ENCODE results near the gene RELA.
A peak's percentile ranks its signal among the peaks of the same experiment; 100 is the strongest.
"Not testable (repeated sequence)": the region's sequence is repeated elsewhere in the genome, so short reads cannot be mapped to it uniquely, and the experiment has no call there.

RELA gene

DNA sequence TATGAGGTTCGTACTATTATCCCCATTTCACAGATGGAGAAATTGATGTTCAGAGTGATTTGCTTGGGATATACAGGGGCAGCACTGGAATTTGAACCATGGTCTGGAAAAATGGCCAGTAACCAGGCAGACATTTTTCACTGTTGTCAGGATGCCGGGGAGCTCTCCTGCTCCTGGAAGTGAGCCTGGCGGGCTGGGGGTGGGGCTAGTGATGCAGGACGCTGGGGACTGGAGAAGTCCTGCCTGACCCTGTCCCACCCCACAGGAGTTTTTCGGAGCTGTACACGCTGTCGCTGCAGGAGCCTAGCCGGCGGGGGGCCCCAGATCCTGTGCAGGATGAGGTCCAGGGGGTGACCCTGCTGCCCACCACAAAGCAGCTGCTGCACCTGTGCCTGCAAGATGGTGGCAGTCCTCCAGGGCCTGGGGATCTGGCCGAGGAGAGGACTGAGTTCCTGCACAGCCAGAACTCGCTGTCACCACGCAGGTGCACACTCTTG, 13.7 kb downstream of the RELA start:
- DNase-seq (ENCODE audit: low read depth) = no peak

DNA sequence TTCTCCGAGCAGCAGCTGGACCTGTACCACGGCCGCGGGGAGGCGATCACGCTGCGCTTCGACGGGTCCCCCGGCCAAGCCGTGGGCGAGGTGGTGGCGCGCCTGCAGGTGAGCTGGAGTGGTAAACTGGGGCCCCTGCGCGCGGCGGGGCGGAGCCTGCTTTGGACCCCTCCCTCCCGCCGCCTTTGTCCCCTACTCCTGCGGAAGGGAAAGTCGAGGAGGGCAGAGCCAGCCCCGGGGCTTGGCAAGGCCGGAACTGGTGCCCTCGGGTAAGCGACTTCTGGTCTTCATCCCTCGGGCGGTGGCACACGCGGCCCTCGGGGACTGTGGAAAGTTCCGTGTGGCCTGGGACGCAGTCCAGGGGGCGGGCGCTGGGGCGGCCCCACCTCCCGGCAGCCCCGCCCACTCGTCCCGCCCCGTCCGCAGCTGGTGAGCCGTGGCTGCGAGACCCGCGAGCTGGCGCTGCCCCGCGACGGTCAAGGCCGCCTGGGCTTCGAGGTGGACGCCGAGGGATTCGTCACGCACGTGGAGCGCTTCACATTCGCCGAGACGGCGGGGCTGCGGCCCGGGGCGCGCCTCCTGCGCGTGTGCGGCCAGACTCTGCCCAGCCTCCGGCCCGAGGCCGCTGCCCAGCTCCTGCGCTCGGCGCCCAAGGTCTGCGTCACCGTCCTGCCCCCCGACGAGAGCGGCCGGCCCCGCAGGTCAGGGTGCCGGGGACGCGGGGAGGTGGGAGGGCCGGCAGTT, 15.6 kb downstream of the RELA start:
- no peak for DNase-seq (ENCODE audit: low read depth)

DNA sequence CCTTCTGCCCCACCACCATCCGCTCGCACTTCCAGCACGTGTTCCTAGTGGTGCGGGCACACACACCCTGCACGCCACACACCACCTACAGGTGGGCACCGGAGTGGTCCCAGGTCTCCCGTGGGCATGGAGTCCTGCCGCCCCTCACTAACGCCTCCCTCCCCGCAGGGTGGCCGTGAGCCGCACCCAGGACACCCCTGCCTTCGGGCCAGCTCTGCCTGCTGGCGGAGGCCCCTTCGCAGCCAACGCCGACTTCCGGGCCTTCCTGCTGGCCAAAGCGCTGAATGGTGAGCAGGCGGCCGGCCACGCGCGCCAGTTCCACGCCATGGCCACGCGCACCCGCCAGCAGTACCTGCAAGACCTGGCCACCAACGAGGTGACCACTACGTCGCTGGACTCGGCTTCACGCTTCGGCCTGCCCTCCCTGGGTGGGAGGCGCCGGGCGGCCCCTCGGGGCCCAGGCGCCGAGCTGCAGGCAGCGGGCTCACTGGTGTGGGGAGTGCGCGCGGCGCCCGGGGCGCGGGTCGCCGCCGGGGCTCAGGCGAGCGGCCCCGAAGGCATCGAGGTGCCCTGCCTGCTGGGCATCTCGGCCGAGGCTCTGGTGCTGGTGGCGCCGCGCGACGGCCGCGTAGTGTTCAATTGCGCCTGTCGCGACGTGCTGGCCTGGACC, 16.3 kb downstream of the RELA start:
- DNase-seq (ENCODE audit: low read depth) = no peak

DNA sequence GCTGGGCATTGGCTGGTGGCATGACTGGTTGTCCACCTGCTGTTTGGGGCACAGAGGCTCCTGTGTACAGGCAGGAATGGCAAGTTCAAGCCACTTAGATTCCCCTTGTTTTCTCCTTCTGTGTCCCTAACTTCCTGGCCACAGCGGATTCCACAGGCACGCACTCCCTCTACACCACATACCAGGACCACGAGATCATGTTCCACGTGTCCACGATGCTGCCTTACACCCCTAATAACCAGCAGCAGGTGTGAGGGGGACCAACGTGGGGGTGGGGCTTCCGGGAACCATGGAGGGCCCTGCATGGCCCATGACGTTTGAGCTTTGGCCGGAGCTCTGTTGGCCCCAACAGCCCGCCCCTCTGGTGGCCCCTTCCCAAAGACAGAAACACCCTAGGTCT, 17.0 kb downstream of the RELA start:
- DNase-seq (ENCODE audit: low read depth) = no peak

DNA sequence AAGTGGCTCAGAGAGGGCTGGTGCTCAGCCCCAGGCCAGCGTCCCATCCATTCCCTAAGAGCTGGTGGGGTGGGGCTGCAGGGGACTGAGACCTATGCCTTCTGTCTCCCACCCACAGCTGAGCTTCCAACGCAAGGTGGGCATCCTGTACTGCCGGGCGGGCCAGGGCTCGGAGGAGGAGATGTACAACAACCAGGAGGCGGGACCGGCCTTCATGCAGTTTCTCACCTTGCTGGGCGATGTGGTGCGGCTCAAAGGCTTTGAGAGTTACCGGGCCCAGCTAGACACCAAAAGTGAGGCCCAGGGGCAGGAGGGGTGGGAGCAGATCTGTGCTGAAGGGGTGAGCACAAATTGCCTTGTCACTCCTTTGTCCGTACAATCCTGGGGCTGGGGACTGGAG, 17.9 kb downstream of the RELA start:
- no peak for DNase-seq (ENCODE audit: low read depth)

DNA sequence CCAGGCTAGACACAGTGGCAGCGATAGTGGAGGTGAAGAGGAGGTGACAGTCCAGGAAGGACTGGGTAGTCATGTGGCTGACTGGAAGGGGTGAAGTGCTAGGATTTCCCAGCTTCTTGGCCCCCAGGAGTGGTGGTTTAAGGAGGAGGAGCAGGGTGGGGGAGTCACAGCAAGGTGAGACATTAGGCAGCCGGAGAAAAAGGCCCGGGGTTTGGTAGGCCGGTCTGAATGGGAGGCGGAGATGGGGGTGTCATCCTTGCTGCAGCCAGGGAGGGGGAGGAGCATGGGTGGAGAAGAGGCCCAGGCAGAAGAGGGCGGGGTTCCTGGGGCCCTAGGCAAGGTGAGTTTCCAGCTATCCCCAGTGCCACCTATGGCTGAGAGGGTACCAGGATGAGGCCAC, 18.7 kb downstream of the RELA start:
- no peak for DNase-seq (ENCODE audit: low read depth)

DNA sequence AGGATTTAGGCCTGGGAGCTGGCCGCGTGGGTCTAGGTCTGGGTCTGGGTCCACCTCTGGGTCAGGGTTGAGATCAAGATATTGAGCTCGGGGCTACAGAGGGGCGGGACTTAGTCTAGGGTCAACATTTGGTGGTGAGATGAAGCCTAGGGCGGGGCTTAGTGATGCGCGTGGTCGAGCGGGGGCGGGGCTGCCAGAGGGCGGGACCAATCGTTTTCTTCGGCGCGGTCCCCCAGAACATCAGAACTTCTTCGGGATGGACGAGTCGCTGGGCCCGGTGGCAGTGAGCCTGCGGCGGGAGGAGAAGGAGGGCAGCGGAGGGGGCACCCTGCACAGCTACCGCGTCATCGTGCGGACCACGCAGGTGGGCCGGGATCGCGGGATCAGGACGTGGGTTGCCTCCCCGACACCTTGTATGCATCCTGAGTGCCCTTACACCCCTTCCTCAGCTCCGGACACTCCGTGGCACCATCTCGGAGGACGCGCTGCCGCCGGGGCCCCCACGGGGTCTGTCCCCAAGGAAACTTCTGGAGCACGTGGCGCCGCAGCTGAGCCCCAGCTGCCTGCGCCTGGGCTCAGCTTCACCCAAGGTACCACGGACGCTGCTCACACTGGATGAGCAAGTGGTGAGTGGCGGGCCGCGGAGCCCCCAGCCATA, 20.6 kb downstream of the RELA start:
- DNase-seq (ENCODE audit: low read depth) = no peak

DNA sequence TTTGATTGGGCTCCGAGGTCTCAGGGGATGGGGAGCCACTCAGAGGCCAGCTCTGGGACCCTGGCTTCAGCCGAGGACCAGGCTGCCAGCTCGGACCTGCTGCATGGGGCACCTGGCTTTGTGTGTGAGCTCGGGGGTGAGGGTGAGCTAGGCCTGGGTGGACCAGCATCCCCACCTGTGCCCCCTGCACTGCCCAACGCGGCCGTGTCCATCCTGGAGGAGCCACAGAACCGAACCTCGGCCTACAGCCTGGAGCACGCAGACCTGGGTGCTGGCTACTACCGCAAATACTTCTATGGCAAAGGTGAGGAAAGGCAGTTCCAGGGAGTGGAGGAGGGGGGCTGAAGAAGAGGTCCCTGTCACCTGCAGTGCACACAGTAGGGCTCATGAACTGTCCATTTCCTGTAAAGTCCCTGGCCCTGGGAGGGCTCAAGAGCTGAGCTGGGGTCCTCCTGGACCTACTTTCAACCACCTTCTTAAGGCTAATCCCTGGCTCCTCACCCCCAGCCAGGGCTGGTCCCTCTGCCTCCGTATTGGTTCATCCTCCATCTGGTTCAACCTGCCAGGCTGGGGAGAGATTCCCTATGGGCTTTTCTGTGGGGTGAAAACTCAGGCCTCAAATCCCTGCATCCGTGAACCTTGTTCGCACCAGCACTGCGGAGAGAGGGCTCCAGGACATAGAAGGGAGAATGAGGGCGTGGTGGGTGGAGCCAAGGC, 21.3 kb downstream of the RELA start:
- no peak for DNase-seq (ENCODE audit: low read depth)

DNA sequence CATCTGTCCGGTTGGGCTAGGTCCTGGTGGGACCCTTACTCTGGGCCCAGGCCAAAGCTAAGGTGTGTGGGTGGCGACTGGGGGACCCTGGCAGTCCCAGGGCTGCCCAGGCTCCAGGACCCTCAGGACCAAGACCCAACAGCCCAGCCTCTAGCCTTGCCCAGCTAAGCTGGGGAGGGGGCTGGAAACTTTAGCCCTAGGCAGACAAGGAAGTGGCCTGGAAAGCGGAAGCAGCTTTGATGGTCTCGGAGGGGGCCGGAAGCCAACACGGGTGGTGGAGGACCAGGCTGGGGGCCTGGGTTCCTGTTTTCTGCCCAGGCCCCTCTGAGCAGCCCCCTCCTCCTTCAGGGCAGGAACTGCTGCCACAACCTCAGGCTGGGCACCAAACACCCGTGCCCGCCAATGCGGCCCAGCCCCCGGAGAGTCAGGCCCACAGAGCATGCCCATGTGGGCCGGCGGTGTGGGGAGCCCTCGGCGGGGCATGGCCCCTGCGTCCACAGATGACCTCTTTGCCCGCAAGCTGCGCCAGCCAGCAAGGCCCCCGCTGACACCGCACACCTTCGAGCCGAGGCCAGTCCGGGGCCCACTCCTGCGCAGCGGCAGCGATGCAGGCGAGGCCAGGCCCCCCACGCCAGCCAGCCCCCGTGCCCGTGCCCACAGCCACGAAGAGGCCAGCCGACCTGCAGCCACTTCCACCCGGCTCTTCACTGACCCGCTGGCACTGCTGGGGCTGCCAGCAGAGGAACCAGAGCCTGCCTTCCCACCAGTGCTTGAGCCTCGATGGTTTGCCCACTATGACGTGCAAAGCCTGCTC, 22.0 kb downstream of the RELA start:
- no peak for DNase-seq (ENCODE audit: low read depth)

DNA sequence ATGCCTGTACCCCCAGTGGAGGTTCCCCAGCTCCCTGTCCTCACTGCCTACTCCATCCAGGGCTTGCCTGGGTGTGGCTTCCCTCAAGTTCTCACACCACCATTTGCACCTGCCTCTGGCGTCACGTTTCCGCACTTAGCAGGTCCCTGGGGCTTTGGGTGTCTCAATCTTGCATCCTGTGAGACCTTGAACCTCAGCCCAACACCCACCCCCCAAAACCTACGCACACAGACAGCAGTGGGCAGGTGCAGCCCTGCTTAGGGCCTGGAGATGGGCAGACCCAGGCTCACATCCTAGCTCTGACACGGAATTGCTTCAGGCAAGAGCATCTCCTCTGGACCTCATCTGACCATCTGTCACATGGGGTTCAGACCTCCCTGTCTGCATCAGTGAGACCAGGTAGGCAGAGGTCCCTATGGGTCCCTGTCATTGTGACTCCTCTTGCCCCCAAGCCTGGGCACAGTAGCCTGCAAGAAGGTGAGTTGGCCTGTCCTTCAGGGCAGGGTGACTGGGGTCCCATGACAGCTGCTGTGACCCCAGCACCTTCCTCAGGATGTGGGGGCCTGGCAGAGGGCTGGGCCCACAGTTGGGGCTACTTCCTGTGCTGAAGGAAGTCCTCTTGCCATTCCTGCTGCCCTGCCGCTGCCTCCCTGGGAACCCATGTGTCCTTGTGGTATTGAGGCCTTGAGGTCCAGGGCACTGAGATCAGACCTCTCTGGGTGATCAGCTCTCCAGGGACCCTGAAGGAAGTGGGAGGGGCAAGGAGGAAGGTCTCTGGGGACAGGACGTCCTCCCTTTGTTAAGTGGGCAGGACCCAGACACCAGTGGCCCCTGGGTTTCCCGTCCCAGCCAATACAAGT, 22.9 kb downstream of the RELA start:
- DNase-seq (ENCODE audit: low read depth) = peak; percentile 61

DNA sequence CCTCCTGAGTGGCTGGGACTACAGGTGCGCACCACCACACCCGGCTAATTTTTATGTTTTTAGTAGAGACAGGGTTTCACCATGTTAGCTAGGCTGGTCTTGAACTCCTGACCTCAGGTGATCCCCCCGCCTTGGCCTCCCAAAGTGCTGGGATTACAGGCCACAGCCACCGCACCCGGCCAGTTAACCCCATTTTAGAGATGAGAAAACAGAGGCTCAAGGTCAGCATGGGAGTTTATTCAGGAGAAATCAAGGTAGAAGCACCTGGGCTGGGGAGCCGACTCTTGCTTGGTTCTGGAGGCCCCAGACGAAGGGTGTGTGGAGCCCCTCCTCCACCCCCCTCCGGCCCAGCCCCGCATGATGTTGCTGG, 23.5 kb downstream of the RELA start:
- not testable (repeated sequence) for DNase-seq (ENCODE audit: low read depth)

DNA sequence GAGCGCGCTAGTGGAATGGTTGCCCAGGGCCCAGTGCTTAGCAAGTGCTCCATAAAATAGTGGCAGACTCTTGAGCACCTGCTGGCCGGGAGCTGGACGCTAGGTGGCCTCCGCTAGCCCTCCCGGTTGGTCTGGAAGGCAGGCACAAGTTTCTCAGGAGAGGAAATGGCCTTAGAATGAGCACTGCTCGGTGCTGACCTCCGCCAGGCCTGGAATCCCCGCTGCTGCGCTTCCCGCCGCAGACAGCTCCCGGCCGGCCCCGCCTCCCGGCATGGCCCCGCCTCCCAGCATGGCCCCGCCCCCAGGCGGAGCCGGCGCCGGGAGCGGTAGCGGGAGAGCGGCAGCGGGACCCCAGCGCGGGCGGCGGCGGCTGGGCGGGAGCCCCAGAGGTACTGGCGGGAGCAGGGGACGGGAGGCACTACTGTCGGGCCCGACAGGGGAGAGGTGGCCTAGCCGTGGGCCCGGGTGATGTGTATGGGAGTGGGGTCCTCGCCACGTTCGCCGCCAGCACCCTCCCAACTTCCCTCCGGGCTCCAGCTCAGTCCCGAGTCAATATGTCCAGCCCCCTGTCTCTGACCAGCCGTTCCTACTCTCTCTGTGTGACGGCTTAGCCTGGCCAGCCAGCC, 24.8 kb downstream of the RELA start, which contains the start of gene SIPA1:
Gene SIPA1 (plus strand): TSS at position 308 of the 626 bp plus-strand sequence. CDS start 2,821 bp downstream, outside the sequence.
- peak; percentile 56 for DNase-seq (ENCODE audit: low read depth)

DNA sequence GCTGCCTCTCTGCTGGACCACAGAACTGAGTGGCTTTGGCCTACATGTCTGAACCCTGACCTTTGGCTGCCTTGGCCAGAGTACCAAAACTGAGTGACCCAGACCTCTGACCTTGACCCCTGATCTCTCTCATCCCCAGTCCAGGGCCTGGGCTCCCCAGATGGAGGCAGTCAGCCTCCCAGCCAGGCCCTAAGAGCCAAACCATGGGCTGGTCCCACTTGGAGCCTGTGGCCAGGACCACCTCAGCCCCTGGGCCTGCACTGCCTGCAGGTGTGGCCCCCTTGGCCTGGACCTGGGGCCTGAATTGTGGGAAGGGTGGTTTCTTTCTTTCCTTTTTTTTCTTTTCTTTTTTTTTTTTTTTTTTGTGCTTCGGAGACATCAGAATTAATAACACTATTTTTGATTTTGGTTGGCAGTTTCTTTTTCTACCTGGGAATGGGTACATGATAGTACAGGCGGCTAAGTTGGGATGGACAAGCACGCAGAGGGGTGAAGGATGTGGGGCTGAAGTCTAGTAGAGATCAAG, 25.6 kb downstream of the RELA start:
- DNase-seq (ENCODE audit: low read depth) = no peak

DNA sequence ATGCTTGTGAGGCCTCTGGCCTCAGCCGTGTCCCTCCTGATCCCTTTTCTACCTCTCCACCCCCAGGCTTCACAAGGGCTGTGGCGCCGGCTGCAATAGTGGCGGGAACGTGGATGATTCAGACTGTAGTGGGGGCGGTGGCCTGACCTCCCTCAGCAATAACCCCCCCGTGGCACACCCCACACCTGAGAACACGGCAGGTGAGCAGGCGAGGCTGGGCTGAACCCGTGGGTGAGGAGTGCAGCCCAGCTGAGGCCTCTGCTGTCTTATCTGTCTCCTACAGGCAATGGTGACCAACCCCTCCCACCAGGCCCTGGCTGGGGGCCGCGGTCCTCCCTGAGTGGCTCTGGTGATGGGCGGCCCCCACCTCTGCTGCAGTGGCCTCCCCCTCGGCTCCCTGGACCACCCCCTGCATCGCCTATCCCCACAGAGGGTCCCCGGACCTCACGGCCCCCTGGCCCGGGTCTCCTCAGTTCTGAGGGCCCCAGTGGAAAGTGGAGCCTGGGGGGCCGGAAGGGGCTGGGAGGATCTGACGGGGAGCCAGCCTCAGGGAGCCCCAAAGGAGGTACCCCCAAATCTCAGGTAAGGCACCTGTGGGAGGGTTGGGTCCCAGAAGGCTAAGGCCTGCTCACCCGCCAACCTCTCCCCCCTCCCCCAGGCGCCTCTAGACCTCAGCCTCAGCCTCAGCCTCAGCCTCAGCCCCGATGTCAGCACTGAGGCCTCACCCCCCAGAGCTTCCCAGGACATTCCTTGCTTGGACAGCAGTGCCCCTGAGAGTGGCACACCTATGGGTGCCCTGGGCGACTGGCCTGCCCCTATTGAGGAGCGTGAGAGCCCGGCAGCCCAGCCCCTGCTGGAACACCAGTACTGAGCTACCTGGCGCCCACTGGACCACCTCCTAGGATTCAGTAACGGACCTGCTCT, 26.3 kb downstream of the RELA start:
- DNase-seq (ENCODE audit: low read depth) = no peak

DNA sequence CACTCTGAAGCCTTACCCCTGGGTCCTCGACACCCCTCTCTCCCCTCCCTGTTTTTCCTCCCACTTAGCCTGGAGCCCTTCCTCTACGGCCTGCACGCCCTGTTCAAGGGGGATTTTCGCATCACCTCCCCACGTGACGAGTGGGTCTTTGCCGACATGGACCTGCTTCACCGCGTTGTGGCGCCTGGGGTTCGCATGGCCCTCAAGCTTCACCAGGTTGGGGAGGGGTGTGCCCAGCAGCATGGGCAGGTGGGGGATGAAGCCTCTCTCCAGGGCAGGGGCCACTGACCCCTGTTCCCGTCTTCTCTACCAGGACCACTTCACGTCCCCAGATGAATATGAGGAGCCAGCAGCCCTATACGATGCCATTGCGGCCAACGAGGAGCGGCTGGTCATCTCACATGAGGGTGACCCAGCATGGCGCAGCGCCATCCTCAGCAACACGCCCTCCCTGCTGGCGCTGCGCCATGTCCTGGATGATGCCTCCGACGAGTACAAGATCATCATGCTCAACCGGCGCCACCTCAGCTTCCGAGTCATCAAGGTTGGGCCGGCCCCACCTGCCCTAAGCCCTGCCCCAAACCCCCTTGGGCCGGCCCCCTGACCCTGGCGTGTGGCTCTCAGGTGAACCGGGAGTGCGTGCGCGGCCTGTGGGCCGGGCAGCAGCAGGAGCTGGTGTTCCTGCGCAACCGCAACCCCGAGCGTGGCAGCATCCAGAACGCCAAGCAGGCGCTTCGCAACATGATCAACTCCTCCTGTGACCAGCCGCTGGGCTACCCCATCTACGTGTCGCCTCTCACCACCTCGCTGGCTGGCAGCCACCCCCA, 27.6 kb downstream of the RELA start:
- DNase-seq (ENCODE audit: low read depth) = no peak

DNA sequence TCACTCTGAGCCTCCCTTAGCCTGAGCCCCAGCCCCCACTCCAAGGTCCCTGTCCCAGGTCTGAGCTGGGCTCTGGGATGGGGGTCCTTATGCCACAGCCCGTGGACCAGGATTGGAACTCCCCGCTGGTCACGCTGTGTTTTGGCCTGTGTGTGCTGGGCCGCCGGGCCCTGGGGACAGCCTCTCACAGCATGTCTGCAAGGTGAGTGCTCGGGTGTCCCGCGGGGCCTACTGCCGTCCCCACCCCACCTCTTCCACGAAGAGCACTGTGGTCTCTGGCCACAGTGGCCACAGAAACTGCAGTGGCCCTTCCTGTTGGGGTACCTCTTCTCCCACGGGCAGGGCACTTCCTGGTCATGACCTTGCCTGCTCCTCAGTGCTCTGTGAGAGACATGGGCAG, 28.3 kb downstream of the RELA start:
- no peak for DNase-seq (ENCODE audit: low read depth)

DNA sequence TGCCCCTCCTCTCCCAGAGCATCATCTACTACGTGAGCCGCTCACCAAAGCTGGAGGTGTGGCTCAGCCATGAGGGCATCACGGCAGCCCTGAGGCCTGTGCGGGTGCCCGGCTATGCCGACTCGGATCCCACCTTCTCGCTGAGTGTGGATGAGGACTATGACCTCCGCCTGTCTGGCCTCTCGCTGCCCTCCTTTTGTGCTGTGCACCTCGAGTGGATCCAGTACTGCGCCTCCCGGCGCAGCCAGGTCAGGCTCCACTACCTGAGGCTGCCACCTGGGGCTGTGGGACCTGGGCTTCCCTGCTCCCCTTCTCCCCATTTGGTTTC, 28.6 kb downstream of the RELA start:
- DNase-seq (ENCODE audit: low read depth) = no peak

Measured in activated gamma-delta T cell treated with anti-CD3 and anti-CD28 coated beads, Interleukin-2, amount 50 U/mL, for 16 hours (primary cell).